H1 (cell line): ENCODE results near the gene ITGA6.

Experiments
- BCL11A ChIP-seq, 2 experiments: IDR thresholded peaks; one replicate each; pipeline ENCODE4 v1.6.1; 2011; ENCODE audit warnings: low read depth in 2 of 2, low read length in 2 of 2, mild to moderate bottlenecking in 2 of 2
- CTBP2 ChIP-seq: IDR thresholded peaks from 2 replicates; pipeline ENCODE4 v1.7.0; 2011; ENCODE audit warnings: borderline replicate concordance, mild to moderate bottlenecking, moderate library complexity, mixed read lengths, low read length; ENCODE audit not compliant: insufficient read depth, insufficient read length
- CTCF ChIP-seq, 3 experiments: IDR thresholded peaks; 1 replicate in 2 of 3; 2 replicates in 1 of 3; pipeline versions ENCODE4 v1.5.1 to v1.6.1; 2011; ENCODE audit warnings: low read length in 3 of 3, mild to moderate bottlenecking in 3 of 3, inconsistent platforms in 2 of 3, low read depth in 1 of 3, moderate library complexity in 1 of 3; ENCODE audit not compliant: insufficient read depth in 1 of 3; ENCODE audit errors: control extremely low read depth in 1 of 3
- EP300 ChIP-seq, 2 experiments: IDR thresholded peaks; 1 replicate in 1 of 2; 2 replicates in 1 of 2; pipeline ENCODE4 v1.6.1; 2011 to 2012; ENCODE audit warnings: low read depth in 2 of 2, low read length in 2 of 2, mild to moderate bottlenecking in 2 of 2, borderline replicate concordance in 1 of 2, inconsistent platforms in 1 of 2, moderate library complexity in 1 of 2
- KDM5A ChIP-seq: fragments of 200-600 bp; IDR thresholded peaks from 2 replicates; pipeline ENCODE4 v1.7.1; 2012; ENCODE audit warnings: mild to moderate bottlenecking, low read length, inconsistent platforms, mixed read lengths
- PHF8 ChIP-seq: fragments of 200-600 bp; sonication (generic); conservative IDR thresholded peaks from 2 replicates; pipeline ENCODE4 v1.7.1; 2012; ENCODE audit warnings: low read depth, mild to moderate bottlenecking, inconsistent platforms, low read length, moderate library complexity
- POLR2AphosphoS5 ChIP-seq: IDR thresholded peaks from 2 replicates; pipeline ENCODE4 v1.6.1; 2011; ENCODE audit warnings: low read depth, low read length
- RNF2 ChIP-seq: fragments of 200-900, 300-1000 bp; sonication (generic); IDR thresholded peaks from 2 replicates; pipeline ENCODE4 v1.7.1; 2016; ENCODE audit warnings: borderline replicate concordance, low read depth, mild to moderate bottlenecking, antibody characterized with exemption, low read length; ENCODE audit not compliant: poor library complexity, severe bottlenecking; ENCODE audit errors: missing control alignments
- SP2 ChIP-seq: IDR thresholded peaks from 2 replicates; pipeline ENCODE4 v1.6.1; 2012; ENCODE audit warnings: mild to moderate bottlenecking, low read length, inconsistent platforms
- TAF1 ChIP-seq: IDR thresholded peaks from 2 replicates; pipeline ENCODE4 v1.6.1; 2011; ENCODE audit warnings: mild to moderate bottlenecking, low read depth, low read length
- TAF7 ChIP-seq: optimal IDR thresholded peaks from 2 replicates; pipeline ENCODE3; 2011; ENCODE audit warnings: low read depth, mild to moderate bottlenecking, inconsistent platforms, low read length, moderate library complexity, borderline replicate concordance
- TEAD4 ChIP-seq: IDR thresholded peaks from 2 replicates; pipeline ENCODE4 v1.6.1; 2012; ENCODE audit warnings: low read depth, low read length, inconsistent platforms, mixed read lengths
- YY1 ChIP-seq: IDR thresholded peaks from 2 replicates; pipeline ENCODE4 v1.6.1; 2011; ENCODE audit warnings: low read depth, mild to moderate bottlenecking, low read length
- TF ChIP-seq, protein P1 (sequence below): IDR thresholded peaks from 2 replicates; pipeline ENCODE4 v1.6.1; 2012; ENCODE audit warnings: inconsistent platforms

- TF ChIP-seq CTCF (IDR thresholded peaks at IDR 0.05; ENCODE audit: control extremely low read depth in 1 of 3, insufficient read depth in 1 of 3, low read depth in 1 of 3, low read length in 3 of 3): no peak
- no peak for TF ChIP-seq TAF7
- no peak for TF ChIP-seq TAF1
- TF ChIP-seq EP300 (IDR thresholded peaks at IDR 0.05; ENCODE audit: borderline replicate concordance in 1 of 2, low read depth in 2 of 2, low read length in 2 of 2): no peak
- no peak for TF ChIP-seq YY1
- TF ChIP-seq SP2: no peak
- no peak for TF ChIP-seq RNF2
- TF ChIP-seq POLR2AphosphoS5: no peak
- TF ChIP-seq, protein P1, sequence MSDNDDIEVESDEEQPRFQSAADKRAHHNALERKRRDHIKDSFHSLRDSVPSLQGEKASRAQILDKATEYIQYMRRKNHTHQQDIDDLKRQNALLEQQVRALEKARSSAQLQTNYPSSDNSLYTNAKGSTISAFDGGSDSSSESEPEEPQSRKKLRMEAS: no peak
- no peak for TF ChIP-seq BCL11A (IDR thresholded peaks at IDR 0.05; ENCODE audit: low read depth in 2 of 2, low read length in 2 of 2)
- no peak for TF ChIP-seq TEAD4
- TF ChIP-seq KDM5A: no peak
- TF ChIP-seq CTBP2: no peak
- no peak for TF ChIP-seq PHF8
Measured at GRCh38 chr2:172449911-172450550, 22.6 kb downstream of the ITGA6 start.
